GM19395 (cell line): ENCODE measurements around the gene PRKG1.

Experiments used
- ATAC-seq: cut with Tn5 transposase; IDR thresholded peaks from one replicate; pipeline ENCODE4 v1.9.1; 2021; ENCODE audit warnings: mild to moderate bottlenecking, moderate library complexity; ENCODE audit not compliant: unreplicated experiment

Gene PRKG1

GRCh38 chr10:51629934-51630639 lies 555.8 kb downstream of the PRKG1 start:
- no peak for ATAC-seq

DNA sequence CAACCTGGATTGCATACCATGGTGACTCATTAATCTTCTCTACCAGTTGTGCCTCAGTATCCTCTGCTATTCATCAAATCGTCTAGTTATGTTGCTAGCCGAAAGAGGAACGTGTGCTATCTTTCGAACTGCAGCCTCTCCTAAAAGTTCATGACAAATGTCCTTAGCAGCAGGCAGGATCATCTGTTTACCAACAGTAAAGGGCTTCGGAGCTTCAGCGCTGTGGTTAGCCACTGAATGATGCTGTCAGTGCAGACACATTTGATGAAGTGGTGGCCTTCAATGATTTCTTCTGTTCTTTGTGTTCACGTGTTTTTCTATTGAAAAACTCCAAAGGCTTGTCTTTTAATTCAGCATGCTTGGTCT lies 556.3 kb downstream of the PRKG1 start:
- ATAC-seq: no peak

DNA sequence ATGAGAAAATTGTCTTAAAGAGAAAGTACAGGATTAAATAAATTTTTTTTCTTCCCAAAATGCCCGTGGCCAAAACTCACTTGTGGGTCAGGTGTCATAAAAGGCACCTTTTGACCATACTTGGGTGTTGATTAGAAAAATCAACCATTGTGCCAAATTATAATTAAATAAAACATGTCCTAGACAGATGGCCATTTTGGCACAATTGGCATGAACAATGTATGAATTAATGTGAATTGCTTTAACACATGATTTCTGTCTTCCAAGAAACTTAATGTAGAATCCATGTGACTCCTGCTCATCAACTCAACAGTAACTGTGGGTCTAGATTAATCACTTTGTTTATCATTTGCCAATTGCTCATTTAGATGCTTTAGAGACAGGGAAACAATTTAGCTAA lies 561.1 kb downstream of the PRKG1 start:
- no peak for ATAC-seq

GRCh38 chr10:51638211-51638610 lies 563.9 kb downstream of the PRKG1 start:
- no peak for ATAC-seq

DNA sequence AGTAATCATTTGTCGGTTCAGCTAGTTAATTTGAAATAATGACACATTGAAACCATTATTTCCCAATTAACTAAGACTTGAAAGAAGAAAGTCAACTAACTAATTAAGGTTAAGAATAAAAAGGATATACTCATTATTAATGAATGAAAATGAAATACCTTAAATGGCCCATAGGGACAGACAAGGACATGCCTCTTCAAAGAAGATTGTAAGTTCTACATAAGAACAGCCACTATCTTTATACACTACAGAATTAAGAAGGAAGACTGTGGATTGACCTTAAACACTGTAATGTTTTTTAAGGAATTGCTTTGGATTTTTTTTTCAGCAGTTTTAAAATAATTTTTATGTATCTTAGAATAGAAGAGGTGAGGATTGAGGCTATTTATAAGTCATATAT lies 564.5 kb downstream of the PRKG1 start:
- ATAC-seq: no peak

- ATAC-seq: no peak
Measured at GRCh38 chr10:51640120-51640819, 566.0 kb downstream of the PRKG1 start.

GRCh38 chr10:51642581-51642980 lies 568.3 kb downstream of the PRKG1 start:
- no peak for ATAC-seq

- ATAC-seq: no peak
Measured at GRCh38 chr10:51643734-51644133, 569.4 kb downstream of the PRKG1 start.

GRCh38 chr10:51649064-51649463 lies 574.8 kb downstream of the PRKG1 start:
- ATAC-seq: no peak

DNA sequence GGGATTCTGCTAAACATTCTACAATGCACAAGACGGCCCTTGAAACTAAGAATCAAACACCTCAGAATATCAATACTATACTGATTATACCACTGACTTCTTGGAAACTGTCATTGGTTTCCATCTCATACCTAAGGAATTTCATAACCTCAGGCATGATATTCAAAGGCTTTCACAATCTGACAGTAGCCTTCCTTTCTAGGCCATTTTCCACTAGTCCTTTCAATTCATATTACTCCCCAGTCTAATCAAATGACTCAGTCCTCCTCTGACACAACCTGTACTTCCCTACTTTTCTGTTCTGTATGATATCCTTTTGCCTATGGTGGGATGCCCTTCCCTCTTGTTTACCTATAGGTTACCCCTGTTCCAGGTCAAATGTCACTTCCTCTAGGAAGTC lies 576.8 kb downstream of the PRKG1 start:
- no peak for ATAC-seq

- no peak for ATAC-seq
Measured at GRCh38 chr10:51653025-51653424, 578.7 kb downstream of the PRKG1 start.

GRCh38 chr10:51654918-51655317 lies 580.6 kb downstream of the PRKG1 start:
- ATAC-seq: no peak

GRCh38 chr10:51656503-51656902 lies 582.2 kb downstream of the PRKG1 start:
- no peak for ATAC-seq

DNA sequence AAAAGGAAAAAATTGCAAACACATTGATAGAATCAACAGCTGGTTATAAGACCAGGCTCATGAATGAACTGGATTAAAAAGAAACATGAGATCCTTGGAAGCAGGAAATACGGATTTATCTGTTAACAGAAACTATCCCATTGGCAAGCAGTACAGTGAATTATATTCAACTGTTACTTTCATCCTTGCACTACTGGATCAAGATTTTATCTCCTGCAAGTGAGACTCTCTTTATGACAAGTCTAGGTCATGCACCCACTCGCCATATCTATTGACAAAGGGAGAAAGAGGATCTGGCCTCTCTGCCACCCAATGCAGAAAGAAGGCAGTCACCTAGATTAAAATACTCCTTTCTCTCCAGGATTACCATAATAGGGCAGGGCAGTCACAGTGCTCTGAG lies 583.7 kb downstream of the PRKG1 start:
- ATAC-seq: no peak

- ATAC-seq: no peak
Measured at GRCh38 chr10:51659344-51659743, 585.1 kb downstream of the PRKG1 start.

GRCh38 chr10:51663086-51663485 lies 588.8 kb downstream of the PRKG1 start:
- ATAC-seq: no peak

DNA sequence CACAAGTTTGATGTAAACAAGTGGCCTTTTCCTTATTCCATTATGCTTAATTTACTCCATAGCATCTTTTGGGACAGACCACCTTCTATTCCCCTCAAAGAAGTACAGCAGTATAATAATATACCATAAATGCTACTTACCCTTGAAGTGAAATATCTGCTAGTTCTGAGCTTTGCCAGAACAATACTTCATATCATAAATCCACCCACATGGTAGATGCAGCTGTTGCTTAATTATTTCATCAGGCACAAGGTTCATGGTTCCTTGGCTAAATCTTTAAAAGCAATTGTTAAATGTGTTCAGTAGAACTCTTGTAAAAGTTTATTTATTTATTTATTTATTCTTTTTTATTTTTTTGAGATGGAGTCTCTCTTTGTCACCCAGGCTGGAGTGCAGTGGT lies 592.2 kb downstream of the PRKG1 start:
- ATAC-seq: no peak

DNA sequence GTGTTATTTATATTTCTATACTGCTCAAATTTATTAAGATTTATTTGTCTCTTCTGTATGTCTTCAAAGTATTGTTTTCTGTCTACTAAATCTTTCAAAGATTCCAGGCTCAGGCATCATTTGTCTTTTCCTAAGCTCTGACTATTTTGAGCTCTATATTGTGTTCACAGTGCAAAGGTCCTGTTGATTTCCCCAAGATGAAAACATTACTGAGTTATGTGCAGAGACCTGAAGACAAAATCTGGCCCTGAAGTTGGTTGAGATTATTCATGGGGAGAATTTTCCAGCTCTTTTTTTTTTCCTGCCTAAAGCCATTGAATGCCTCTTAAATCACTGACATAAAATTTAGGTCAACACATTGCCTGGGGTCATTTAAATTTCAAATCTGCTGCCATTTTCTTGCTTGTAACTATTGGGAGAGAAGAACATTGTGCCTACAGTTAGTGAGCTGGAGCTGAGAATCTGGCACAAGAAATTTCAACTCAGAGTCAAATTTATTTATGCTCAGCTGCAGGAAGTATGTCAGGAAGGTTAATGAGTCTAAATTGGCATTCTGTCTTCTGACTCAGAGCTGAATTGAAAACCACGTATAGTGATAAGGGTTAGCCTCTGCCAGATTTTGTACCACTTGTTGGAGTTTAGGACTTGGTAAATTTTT lies 593.5 kb downstream of the PRKG1 start:
- no peak for ATAC-seq

- no peak for ATAC-seq
Measured at GRCh38 chr10:51668336-51668689, 594.0 kb downstream of the PRKG1 start.

- no peak for ATAC-seq
Measured at GRCh38 chr10:51669041-51669440, 594.8 kb downstream of the PRKG1 start.

DNA sequence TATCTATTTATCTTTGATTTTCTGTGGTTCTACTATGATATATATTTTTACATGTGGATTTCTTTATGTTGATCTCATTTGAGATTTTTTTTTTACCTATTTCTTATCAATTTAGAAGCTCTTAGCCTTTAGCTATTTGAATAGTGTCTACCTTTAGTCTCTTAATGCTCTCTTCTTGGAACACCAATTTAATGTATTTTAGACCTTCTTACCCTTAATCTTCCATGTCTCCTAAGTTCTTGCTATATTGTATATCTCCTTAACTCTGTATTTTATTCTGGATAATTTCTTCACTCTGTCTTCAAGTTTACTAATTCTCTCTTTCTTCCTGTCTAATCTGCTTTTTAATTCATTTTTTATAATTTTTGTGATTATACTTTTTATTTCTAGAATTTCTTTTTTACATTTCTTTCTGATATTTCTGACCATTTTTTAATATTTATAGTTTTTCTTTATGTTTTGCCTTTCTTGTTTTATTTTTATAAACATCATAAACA lies 597.8 kb downstream of the PRKG1 start:
- ATAC-seq: no peak

DNA sequence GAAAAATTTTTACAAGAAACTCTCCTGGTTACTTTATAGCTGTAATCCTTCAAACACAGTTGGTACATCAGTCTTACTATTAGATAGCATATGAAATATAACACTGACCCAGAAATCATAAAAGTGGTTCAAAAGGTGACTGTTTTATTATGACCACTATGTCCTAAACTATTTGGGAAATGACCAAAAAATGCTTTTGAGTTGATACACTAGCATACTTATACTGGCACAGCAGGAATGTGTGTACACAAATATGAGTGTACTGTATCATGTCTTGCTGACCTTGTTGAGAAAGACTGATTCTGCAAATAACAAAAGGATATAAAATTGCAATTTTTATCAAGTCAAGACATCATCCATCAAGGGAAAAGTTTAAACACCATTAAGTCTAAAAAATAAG lies 600.8 kb downstream of the PRKG1 start:
- no peak for ATAC-seq
